Activated CD4-positive, alpha-beta T cell treated with anti-CD3 and anti-CD28 coated beads, Interleukin-2, amount 50 U/mL, for 48 hours (primary cell): Measurements from ENCODE around the gene TNFRSF11A.

Experiments
- DNase-seq, 2 experiments: peaks; one replicate each; pipeline ENCODE4 v3.0.0-alpha.2; 2020

TNFRSF11A gene

DNA sequence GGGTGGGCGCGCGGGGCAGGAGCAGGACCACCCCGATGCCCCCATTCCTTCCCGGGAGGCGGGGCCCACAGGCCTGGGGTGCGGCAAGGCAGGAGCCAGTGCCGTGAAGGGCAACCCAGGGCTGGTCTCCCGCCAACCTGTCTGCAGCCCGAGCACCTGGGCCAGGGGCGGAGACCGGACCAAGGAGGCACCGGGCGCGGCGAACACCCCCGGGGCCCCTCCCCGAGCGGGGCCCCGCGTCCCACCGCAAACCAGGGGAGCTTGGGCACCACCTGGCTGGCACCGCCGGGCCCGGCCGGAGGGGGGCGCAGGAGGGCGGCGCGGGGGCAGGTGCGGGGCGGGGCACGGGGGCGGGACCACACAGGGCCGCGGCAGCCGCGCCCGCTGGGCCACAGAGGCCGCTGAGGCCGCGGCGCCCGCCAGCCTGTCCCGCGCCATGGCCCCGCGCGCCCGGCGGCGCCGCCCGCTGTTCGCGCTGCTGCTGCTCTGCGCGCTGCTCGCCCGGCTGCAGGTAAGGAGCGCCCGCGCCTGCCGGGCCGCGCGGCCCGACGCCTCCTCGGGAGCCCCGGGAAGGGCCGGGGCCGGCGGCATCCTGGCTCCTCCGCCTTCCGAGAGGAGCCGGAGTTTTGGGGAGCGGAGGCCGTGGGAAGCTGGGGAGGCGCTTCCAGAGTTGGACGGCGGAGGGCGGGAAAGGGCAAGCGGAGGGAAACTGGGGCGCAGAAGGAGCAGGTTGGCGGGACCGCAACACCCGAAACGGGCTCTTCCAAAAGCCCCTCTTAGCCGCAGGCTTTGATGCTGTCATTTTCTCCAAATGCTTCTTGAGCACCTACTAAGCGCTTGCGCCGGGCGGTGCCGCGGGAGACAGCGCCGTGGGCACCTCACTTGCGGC lies at the start of gene TNFRSF11A:
TNFRSF11A (plus strand) TSS at position 394 of the 889 bp plus-strand sequence; CDS start at position 437, 43 bp downstream.
- DNase-seq: peak; percentile 71

GRCh38 chr18:62277045-62277444 lies 48.1 kb upstream of the TNFRSF11A start:
- DNase-seq: no peak

DNA sequence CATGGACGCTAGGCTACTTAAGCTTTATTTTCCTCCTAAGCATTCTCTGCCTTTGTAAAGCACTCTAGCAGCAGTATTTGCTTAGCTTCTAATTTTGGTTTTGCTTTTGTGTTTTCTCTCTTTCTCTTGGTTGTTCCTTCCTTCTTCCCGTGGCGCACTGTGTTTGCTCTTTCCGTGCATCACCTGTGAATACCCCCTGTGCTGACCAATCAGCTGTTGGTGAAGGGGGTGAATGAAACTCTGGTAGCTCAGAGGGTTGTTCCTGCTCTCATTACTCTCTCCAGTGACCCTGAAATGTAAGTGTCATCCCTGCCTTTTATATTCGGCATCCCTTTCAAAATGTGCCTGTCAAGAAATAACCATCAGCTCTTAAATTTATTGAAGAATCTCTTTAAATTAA lies 45.5 kb upstream of the TNFRSF11A start:
- no peak for DNase-seq

DNA sequence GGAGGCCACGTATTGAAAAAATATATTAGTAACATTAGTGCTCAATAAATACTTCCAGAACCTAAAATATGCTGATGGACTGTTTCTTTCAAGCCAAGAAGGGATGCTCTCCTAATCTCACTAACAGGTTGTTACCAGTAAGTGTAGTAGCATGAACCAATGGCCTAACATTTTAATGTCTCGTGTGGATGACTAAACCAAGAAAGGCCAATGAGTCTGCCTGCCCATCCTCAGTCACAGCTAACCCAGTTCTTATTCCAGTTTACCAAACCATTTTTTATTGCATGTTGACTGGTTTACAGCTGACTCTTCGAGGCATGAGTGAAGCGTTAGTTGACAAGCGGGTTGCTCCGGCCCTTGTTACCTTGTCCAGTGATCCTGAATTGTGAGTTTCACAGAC lies 45.1 kb upstream of the TNFRSF11A start:
- no peak for DNase-seq

DNA sequence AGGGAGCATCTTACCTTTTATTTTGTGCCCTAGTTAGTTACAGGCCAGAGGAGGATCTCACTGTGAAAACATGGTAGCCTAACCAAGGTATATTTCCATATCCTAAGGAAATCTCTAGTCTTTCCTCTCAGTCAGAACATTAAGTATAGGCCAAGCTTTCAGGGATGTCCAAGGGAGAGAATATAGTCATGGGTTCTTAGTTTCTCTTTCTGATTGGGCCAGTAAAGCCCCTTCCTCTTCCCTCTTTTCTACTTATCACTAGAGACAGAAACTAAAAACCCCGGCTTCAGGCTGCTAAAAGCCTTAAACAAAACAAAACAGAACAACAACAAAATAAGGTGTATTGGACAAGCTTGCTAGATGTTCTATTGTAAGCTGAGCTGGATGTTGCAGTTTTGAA lies 44.3 kb upstream of the TNFRSF11A start:
- no peak for DNase-seq

GRCh38 chr18:62281684-62282083 lies 43.4 kb upstream of the TNFRSF11A start:
- DNase-seq: no peak

DNA sequence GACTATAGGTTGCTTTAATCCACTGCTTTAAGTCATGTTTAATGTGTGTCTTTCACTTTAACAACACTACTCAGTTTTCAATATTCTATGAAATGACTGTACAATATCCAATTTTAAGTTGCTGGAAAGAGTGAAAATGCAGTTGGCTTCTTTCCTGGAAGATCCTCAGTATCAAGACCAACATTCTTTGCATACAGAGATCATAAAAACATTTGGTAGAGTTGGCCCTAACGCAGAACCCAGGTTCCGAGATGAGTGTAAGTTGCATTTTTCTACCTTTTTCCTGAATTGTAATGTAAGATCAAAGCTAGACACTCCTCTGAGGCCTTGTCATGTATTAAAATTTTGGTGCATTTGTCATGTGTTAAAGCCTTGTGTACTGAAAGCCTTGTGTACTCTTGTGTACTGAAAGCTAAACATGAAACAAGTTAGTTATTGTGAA lies 42.9 kb upstream of the TNFRSF11A start:
- DNase-seq: no peak

DNA sequence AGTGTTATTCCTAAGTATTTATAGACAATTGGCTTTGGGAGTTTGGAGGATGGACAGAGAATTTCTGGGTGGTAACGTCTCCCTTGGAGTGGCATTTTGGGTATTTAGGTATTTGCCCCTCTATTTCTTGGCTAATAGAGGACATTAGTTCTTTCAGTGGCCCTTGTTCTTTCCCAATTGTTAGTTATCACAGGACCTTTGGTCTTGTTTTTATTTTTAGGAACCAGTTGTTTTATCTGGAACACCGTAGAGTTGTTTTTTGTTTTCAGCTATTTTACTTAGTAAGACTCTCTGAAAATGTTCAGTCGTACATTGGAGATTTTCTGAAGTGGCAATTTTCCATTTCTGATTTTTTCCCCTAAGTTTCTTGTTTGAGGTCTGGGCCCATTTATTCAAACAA lies 40.5 kb upstream of the TNFRSF11A start:
- DNase-seq: no peak

- no peak for DNase-seq
Observed at GRCh38 chr18:62285281-62285680, 39.8 kb upstream of the TNFRSF11A start.

GRCh38 chr18:62287781-62288664 lies 37.1 kb upstream of the TNFRSF11A start:
- no peak for DNase-seq

- no peak for DNase-seq
Observed at GRCh38 chr18:62288665-62289008, 36.5 kb upstream of the TNFRSF11A start.

GRCh38 chr18:62289047-62289446 lies 36.1 kb upstream of the TNFRSF11A start:
- DNase-seq: no peak

- DNase-seq: no peak
Observed at GRCh38 chr18:62294073-62294472, 31.0 kb upstream of the TNFRSF11A start.

- no peak for DNase-seq
Observed at GRCh38 chr18:62300359-62300963, 24.6 kb upstream of the TNFRSF11A start.

GRCh38 chr18:62301322-62301721 lies 23.8 kb upstream of the TNFRSF11A start:
- no peak for DNase-seq

- no peak for DNase-seq
Observed at GRCh38 chr18:62312851-62313250, 12.3 kb upstream of the TNFRSF11A start.

DNA sequence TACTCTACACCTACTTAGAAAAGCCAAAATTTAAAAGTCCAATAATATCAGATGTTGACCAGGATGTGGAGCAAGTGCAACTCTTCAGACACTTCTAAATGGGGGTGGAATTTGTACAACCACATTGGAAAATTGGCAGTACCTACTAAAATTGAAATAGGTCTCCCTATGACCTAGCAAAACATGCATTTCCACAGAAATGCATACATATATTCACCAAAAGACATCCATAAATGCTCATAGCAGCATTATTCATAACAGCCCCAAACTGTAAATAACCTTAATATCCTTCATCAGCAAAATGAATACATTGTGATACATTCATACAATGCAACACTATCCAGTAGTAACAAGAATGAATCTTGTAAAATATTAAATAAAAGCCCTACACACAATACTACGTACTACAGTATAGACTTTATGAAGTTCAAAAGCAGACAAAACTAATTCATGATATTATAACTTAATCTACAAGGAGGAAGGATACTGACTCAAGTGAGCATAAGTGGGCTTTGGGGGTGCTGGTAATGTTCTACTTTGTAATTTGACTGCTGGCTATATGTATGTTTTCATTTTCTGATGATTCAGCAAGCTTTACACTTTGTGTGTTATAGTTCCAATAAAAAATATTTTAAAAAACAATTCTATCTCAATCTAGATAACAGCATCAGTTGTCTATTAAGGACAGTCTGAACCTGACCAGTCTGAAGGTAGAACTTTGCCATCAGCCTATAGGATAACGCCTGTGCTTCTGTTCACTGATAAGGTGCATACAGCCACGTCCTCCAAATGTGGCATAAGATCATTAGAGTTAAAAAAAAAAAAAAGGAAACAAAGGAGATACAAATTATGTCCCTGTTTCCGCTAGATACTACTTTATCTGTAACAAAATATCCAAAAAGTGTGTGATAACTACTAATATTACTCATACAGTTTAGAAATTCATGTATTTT lies 6.6 kb upstream of the TNFRSF11A start:
- no peak for DNase-seq

- no peak for DNase-seq
Observed at GRCh38 chr18:62321201-62321600, 3.9 kb upstream of the TNFRSF11A start.

- DNase-seq: no peak
Observed at GRCh38 chr18:62323483-62324180, 1.5 kb upstream of the TNFRSF11A start.

- no peak for DNase-seq
Observed at GRCh38 chr18:62324181-62324828, 805 bp upstream of the TNFRSF11A start.
